ENCODE results near the gene RAP1GDS1.
A peak's percentile ranks its signal among the peaks of the same experiment; 100 is the strongest.

The RAP1GDS1 gene, protein sequence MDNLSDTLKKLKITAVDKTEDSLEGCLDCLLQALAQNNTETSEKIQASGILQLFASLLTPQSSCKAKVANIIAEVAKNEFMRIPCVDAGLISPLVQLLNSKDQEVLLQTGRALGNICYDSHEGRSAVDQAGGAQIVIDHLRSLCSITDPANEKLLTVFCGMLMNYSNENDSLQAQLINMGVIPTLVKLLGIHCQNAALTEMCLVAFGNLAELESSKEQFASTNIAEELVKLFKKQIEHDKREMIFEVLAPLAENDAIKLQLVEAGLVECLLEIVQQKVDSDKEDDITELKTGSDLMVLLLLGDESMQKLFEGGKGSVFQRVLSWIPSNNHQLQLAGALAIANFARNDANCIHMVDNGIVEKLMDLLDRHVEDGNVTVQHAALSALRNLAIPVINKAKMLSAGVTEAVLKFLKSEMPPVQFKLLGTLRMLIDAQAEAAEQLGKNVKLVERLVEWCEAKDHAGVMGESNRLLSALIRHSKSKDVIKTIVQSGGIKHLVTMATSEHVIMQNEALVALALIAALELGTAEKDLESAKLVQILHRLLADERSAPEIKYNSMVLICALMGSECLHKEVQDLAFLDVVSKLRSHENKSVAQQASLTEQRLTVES

DNA sequence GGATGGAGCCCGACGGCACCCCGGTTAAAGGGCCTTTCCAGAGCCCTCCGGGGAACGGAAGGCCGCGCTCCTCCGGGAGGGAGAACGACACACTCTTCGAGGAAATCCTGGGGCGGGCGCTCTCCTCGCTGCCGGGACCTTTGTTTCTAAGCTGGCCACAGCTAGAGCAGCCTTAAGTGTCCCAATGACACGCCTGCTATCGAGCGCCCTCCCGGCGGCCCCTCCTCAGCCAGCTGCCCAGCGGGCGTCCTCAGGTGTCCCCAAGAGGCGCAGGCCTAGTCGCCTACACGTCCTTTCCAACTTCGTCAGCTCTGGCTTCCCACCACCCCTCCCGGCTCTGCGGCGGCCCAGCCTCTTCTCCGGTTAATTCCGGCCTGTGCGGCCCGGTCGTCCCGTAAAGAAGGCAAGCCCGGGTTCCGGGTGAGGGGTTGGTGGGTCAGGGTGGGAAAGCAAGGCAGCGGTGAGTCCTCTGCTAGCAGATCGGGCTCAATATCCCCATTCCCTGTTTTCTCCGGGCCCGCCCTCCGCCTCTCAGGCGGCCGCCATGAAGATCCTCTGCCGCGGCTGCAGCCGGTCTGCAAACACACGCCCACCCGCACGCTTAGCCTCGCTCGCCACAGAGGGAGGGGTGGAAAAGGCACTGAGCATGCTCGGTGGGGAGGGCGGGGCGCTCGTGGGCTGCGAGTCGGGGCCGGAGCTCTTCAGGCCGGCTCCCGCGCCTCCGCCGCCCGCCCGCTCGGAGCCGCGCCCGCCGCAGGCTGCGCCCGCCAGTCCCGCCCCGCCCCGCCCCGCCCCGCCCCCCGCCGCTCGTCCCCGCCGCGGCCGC lies at the start of gene RAP1GDS1:
Gene RAP1GDS1, plus strand, starts transcription at position 806 of the 826 bp plus-strand sequence. CDS start 182 bp downstream, outside the sequence.
- peak; percentile 90 for DNase-seq

DNA sequence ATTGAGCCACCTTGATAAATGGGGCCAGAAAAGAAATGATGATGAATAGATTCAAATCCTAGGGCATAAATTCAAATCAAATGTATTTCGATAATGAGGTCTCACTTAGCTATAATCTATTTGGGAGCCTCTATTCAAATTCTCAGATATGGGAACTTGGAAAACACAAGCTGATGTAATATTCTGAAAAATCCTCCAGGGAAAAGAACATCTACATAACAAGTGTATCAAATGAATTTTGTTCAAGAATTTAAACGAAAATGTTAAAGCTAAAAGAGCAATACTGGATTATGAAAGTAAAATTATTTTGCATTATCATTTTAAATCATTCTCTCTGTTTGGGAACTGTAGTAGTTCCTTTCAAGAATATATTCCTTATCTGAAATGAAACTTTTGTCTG lies 38.9 kb upstream of the RAP1GDS1 start:
- no peak for DNase-seq

DNA sequence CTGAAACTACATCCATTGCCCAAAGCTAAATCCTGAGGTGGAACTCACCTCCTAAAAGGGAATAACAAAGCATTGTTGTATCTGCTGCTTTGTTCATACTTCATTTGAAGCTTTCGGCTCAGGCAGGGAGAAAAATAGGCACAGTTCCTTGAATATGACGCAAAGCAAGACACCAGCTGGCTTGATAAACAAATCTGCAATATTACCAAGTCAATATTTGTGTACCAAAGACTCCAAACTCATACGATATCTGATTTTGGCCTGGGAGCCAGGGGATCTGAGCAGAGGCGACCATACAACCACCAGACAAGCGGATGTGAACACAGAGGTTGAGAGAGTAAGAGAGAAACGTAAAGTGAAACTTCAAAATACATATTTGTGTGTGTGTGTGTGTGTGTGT lies 34.8 kb upstream of the RAP1GDS1 start:
- DNase-seq = no peak

DNA sequence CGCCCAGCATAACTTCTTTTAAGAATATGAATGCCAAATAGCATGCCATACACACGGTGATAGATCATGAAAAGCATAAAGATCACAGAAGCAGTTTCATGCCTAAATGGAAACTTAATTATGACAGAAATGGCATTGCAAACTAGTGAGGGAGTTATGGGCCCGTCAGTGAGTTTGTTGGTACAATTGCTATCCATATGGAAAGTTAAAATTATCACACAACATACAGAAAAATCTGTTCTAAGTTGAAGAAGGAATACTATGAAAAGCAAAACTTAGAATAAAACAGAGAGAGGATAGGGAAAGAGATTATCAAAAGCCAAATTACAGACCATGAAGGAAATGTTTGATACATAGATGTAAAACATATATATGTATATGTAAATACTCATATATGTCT lies 30.2 kb upstream of the RAP1GDS1 start:
- DNase-seq = no peak

DNA sequence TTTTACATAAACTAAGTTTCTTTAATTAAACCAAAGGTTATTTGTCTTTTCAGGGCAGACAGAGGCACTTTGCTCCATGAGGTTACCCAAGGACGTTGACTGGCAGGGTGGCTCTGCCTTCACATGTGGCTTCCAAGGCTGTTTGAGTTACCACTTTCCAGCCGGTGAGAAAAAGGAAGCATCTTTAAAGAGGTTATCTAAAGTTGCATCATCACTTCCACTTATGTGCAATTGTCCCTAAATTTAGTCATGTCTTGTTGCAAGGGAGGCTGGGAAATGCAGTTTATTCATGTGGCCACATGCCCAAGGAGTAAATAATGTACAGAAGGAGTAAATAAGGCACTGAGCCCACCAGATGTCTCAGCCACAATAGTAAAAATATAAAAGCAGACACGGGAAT lies 29.0 kb upstream of the RAP1GDS1 start:
- no peak for DNase-seq

DNA sequence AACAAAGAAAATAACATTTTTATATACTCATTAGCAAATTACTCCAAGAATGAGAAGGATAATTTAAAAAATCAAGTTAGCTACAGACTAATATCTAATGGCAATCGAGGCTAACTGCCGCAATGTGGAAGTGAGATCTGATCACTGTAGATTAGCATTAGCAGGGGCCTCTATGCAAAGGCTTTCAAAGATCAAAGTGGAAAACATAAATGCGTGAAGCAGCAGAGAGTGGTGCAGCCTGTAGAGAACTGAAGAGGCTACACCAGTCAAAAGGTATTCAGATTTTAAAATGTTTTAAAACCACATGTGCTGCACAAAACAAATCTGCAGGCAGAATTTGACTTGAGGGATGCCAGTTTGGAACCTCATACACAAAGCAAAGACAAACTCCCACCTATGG lies 24.0 kb upstream of the RAP1GDS1 start:
- no peak for DNase-seq

DNA sequence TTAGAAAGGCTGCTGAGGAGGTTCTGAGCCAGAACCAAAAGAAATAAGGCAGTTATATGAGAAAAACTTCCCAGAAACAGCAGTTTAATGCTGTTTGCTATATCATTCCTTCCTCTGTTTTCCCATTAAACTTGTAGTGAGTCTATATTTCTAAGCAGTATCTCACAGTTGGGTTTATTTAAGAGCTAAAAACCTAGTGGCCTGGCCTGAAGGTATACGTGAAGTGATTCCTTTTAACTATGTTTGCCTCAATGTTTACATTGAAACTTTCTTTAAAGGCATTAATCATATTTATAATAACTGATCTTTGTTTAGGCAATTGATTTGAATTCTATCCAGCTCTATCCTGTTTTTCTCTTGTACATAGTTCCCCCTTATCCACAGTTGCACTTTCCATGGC lies 19.1 kb upstream of the RAP1GDS1 start:
- DNase-seq = no peak

DNA sequence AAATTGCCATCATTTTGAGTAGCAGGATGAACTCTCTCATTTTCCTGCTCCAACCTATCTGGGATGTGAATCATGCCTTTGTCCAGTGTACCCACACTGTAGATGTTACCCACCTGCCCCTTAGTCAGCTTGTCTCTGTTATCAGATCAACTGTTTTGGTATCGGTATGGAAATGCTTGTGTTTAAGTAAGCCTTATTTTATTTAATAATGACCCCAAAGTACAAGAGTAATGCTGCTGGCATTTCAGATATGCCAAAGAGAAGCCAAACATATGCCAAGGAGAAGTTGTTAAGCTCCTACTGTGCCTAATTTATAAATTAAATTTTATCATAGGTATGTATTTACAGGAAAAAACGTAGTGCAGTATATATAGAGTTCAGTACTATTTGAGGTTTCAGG lies 18.6 kb upstream of the RAP1GDS1 start:
- DNase-seq = no peak

DNA sequence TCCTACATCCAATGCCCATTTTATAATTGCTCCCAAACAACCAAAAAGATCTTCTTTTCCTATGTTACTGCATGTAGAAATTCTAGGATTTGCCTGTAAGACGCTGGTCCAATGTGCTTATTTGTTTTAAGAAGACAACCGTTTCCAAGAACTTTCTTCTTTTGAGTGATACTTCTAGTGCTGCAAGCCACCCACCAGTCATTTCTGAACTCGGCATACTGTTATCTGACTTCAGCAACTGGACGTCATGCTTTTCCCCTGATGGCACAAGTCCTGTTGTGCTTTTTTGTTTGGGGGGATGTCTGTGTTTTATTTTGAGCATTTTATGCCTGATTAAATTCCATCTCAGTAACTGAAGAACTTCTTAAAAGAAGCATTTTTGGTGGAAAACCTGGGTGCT lies 16.0 kb upstream of the RAP1GDS1 start:
- DNase-seq = no peak

DNA sequence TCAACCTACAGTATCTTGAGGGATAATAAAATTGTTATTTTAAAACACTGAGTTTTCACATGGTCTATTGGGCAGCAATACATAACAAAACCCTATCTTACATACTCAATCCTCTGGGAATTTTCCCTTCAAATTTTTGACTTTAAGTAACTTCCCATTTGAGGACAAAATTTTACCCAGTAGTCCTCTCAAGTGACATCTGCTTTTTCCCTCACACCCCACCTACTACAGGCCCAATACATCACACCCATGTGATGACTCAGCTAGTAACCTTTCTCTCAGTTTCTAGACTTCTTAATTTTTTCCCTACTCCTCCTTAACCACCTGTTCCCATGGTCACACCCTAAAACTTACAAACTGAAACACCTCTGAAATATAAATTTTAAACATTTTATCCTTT lies 12.2 kb upstream of the RAP1GDS1 start:
- no peak for DNase-seq

DNA sequence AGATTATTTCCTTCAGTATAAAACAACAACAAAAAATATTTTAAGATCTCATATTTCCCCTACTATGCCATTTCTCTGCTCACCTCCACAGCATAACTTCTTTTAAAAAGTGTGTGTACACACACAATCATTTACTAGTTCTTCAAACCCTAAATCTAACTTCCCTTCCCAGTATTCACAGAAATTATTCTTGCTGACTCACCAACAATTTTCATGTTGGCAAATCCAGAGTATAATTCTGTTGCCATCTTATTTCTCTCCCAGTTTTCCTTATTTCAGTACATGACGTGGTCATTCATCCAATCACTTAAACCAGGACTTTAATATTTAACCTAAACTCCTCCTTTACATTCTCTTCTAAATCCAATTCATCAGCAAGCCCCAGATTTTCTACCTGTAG lies 11.4 kb upstream of the RAP1GDS1 start:
- no peak for DNase-seq

DNA sequence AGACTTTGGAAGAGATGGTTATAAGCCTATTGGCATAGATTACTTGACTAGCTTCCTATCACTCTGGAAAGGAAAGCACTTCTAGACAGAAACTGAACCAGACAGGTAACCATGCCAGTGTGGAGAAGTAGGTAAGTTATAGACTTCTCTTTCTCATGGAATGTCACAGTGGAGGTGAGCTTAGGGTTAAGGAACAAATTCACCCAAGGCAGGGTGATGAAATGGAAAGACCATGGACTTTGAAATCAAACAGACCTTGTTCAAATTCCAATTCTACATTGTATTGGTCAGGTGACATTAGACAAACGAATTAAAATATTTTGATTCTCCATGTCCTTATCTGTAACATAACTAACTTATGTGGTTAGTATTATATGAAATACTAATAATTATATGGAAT lies 7.7 kb upstream of the RAP1GDS1 start:
- DNase-seq = no peak

DNA sequence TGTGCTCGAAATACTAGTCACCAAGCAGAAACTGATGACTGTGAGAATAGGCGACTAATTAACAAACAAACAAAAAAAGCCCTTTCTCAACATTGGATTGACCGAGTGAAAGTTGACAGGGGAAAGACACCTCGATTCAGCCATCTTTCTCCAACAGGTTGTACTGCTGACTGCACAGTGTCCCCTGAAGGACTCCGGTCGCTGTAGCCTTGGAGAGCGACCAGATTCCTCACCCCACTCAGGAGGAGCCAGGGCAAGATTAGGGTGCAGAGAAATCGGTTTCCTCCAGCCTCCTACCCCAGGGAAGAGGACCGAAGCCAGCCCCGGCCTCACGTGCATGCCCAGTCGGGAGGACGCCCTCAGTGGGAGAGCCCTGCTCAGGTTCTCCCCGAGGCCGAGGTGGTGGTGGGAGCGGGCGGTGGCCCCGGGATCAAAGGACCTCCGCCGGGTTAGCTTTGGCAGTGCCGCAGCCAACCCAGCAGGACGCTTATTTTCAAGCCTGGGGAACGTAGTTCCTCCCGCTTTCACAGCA lies 1.1 kb upstream of the RAP1GDS1 start:
- no peak for DNase-seq

DNA sequence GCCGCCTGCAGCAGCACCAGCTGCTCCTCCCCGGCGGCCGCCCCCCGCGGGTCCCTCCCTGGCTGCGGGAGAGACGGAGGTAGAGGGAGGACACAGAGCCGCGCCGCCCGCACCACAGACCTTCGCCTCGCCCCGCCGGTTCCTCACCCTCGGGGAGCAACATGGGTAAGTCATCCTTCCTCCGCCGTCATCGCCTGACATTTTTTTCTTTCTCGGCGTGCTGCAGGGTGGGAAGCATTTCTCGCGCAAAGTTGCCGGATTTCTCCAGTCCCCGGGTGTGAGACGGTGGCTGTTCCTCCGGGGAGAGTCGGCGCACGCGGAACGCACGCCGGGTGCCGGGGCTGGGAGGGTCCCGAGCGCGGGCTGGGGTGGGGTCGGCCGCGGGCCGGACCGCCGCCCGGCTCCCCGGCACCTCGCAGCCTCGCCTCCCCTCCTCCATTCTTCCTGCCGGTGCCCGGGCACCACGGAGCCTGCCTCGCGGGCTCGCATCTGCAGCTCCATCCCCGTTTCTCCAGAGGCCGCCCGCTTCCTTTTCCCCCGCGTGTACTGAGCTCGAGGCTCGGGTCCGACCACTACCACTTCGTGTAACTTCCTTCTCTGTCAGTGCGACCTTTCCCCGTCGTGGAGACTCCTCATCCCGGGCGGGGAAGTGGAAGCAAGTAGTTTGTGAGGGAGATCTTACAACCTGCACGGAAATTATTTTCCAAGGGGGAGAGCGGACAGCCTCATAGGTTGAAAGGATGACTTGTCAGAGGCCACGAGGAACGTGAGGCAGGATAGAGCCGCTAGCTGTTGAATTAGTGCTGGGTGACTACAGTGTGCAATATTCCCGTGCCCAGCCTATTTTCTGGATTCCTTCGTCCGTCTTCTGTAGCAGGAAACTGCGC lies 464 bp downstream of the RAP1GDS1 start:
- no peak for DNase-seq

DNA sequence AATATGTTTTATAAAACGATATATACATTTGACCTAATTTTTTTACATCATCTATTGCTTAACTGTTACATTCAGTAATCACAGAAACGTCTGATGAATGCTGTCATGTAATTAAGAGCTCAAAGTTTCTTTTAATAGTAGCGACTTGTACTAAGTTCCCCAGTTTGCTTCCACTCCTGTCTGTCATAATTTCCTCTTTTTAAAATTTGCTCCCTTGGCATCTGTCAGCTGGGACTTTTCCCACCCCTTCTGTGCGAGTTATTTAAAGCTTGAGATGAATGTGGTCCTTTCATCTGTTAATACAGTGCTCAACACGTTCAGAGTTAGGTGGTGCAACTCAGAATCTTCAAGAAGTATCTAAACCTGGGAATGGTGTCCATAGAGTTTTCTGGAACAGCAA lies 1.2 kb downstream of the RAP1GDS1 start:
- no peak for DNase-seq

DNA sequence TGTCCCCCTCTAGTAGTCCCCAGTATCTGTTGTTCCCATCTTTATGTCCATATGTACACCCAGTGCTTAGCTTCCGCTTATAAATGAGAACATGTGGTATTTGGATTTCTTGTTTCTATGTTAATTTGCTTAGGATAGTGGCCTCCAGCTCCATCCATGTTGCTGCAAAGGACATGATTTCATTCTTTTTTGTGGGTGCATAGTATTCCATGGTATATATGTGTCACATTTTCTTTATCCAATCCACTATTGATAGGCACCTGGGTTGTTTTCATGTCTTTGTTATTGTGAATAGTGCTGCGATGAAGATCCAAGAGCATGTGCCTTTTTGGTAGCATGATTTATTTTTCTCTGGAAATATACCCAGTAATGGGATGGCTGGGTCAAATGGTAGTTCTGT lies 6.3 kb downstream of the RAP1GDS1 start:
- DNase-seq = no peak

DNA sequence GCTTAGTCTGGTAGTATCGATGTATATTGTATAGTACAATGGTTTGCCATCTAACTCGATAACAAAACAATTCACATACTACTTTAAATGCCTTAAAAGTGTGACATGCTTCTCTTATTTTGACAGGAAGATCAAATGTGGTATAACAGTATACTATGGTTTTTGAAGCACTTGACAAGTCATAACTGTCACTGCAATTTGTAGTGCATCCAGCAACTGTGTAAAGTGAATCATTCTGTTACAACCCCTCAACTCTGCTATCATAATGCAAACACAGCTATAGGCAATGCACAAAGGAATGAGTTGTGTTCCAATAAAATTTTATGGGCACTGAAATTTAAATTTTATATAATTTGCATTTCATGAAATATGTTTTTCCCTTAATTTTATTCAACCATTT lies 14.0 kb downstream of the RAP1GDS1 start:
- no peak for DNase-seq

DNA sequence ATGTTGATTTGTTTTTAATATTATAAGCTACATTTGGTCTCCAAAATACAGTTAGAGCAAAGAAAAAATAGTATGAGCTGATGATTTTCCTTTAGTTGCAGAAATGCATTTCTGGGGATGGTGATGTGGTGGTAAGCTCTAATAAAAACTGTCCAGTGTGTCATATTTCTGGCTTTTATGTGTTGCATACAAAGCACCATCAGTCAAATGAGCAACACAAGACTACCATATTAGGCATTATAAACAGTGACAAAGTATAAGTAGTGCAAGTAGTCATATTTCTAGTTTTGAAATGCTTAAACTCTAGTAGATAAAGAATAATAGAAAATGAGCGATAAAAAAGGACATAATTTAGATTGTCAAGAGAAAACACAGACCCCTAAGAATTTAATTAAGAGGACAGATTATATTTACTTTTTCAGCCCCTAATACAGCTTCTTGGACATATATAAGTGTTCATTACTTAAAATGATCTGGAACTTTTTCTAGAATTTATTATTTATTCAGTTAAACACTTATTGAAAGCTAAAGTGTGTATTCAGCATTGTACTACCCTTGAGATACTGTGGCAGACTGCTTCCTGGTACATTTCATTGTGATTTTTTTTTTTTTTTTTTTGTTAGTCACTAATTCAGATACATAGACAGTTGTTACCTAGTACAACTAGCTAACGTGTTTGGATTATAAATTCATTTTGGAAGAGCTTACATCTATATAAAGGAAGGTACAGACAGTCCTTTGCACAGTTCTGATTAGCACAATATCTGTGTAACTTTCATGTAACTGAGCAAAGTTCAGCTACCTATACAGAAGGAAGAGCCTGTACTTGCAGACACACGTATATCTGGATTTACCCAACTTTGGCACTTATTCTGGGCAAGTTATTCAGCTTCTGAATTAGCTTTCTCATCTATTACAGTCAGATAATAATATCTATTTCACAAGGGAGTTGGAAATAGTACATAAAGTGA lies 22.3 kb downstream of the RAP1GDS1 start:
- DNase-seq = no peak

DNA sequence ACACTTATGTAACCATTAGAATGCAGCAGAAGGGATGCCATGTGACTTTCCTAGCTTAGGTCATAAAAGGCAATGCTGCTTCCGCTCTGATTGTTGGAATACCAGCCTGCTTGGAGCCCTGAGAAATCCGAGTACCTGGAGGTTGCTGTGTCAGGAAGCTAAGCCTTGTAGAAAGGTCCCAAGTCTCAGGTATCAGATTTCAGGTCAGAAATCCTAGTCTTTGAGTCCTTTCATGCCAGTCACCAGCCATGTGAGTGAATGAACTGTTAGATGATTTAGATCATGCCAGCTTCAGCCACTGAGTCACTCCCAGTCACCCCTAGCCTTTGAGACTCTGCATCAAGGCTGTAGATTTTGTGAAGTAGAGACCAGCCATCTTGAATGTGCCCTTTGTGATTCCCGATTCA lies 23.5 kb downstream of the RAP1GDS1 start:
- DNase-seq = no peak

DNA sequence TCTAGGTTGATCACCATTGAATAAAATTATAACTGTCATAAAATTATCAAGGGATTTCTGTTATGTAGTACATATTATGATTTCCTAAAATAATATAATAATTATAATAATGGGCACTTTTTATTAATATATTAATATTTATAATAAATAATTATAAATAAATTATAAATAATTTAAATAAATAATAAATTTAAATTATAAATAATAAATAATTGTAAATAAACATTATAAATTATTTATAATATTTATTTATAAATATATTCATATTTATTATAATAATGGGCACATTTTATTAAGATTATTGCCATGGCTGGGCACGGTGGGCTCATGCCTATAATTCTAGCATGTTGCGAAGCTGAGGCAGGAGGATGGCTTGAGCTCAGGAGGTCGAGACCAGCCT lies 24.5 kb downstream of the RAP1GDS1 start:
- DNase-seq = no peak

DNA sequence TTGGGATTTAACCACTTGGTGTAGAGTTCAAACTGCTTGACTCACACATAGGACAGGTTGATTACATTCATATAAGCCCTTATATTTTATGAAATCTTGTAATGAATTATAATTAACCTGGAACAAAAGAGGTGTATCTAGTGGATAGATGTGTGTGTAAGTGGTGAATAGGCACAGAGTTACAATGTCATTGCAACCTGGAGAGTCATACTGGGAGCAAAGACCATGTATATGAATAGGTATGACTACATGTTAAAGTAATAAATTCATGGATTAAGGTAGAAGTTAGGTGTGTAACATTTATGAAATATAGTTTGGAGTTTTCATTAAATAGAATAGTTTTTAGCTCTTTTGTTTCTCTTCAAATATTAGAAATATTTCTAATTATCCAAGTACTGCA lies 26.1 kb downstream of the RAP1GDS1 start:
- no peak for DNase-seq
